ENCODE data around the gene PFDN4.

PFDN4 gene

GRCh38 chr20:54214566-54214965 is 6.7 kb downstream of the PFDN4 start:
- Histone ChIP-seq H3K4me1 (ENCODE audit: control insufficient read depth, low read length) (peaks cover 2% of the 10 kb centered on the region), H4K20me1 (ENCODE audit: control insufficient read depth, insufficient read depth, low read depth, low read length) (no peaks in the 10 kb centered on the region), H3K79me2 (ENCODE audit: control insufficient read depth, low read length) (peaks cover 36% of the 10 kb centered on the region)

DNA sequence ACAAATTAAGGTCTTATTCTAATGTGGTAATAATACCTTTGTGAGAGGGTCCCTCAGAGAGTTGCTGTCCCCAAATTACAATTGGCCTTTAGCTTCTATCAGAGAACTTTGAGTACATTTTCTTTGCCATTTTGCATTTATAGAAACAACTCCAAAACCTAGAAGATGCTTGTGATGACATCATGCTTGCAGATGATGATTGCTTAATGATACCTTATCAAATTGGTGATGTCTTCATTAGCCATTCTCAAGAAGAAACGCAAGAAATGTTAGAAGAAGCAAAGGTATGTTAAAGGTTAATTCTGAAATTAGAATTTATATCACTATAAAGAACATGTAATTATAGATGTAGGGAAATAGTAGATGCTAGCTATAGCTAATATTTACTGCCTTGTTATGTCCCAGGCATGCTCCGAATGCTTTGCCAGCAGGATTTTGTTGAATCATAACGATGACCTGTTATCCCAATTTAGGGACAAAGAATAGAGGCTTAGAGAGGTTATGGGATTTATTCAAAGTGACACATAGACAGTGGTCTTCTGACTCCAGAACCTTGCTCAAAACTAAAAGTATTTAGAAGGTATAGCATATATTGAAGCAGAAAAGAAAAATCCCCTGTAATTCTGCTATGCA is 7.4 kb downstream of the PFDN4 start:
- H3K79me2 ChIP-seq (ENCODE audit: control insufficient read depth, low read length), result peaks cover 29% of the 10 kb centered on the region
- H3K4me1 ChIP-seq (ENCODE audit: control insufficient read depth, low read length), result no peaks in the 10 kb centered on the region
- H3K27me3 ChIP-seq (ENCODE audit: control insufficient read depth, low read length), result no peaks in the 10 kb centered on the region
- no peak overlapping the region for H3K27ac ChIP-seq (ENCODE audit: low read depth, low read length)
- TF ChIP-seq EZH2phosphoT487 (IDR thresholded peaks at IDR 0.05; ENCODE audit: borderline replicate concordance, low read length) (no peak), CTCF (IDR thresholded peaks at IDR 0.05; ENCODE audit: low read depth, low read length, poor library complexity, severe bottlenecking) (no peak)
- H3K4me2 ChIP-seq (ENCODE audit: low read length), result no peak overlapping the region
- H3K4me3 ChIP-seq (ENCODE audit: low read length), result no peak overlapping the region
- H3F3A ChIP-seq (ENCODE audit: control insufficient read depth, insufficient read depth), result no peaks in the 10 kb centered on the region; the same call in 1 of the 2 replicates
- no peaks in the 10 kb centered on the region for H3K9me3 ChIP-seq (ENCODE audit: control insufficient read depth, insufficient read depth, low read length)
- peaks cover 18% of the 10 kb centered on the region for H3K36me3 ChIP-seq (ENCODE audit: control insufficient read depth, low read length)
- no peaks in the 10 kb centered on the region for H4K20me1 ChIP-seq (ENCODE audit: control insufficient read depth, insufficient read depth, low read depth, low read length)
- no peaks in the 10 kb centered on the region for H3K9me2 ChIP-seq (replicated peaks; ENCODE audit: control insufficient read depth, low read length)

More at GRCh38 chr20:54214566-54214965, 6.7 kb downstream of the PFDN4 start:
- no peak overlapping the region for H3K27ac ChIP-seq (ENCODE audit: low read depth, low read length)
- H3K36me3 ChIP-seq (ENCODE audit: control insufficient read depth, low read length), result peaks cover 18% of the 10 kb centered on the region
- H3F3A ChIP-seq (ENCODE audit: control insufficient read depth, insufficient read depth), result no peaks in the 10 kb centered on the region; the same call in 1 of the 2 replicates
- no peaks in the 10 kb centered on the region for H3K9me3 ChIP-seq (ENCODE audit: control insufficient read depth, insufficient read depth, low read length)
- H3K27me3 ChIP-seq (ENCODE audit: control insufficient read depth, low read length), result no peaks in the 10 kb centered on the region
- H3K9me2 ChIP-seq (replicated peaks; ENCODE audit: control insufficient read depth, low read length), result no peaks in the 10 kb centered on the region
- no peak overlapping the region for H3K4me3 ChIP-seq (ENCODE audit: low read length)
- TF ChIP-seq EZH2phosphoT487 (IDR thresholded peaks at IDR 0.05; ENCODE audit: borderline replicate concordance, low read length) (no peak), CTCF (IDR thresholded peaks at IDR 0.05; ENCODE audit: low read depth, low read length, poor library complexity, severe bottlenecking) (no peak)
- no peak overlapping the region for H3K4me2 ChIP-seq (ENCODE audit: low read length)

- H3K9me2 ChIP-seq (replicated peaks; ENCODE audit: control insufficient read depth, low read length), result no peaks in the 10 kb centered on the region
- H3K79me2 ChIP-seq (ENCODE audit: control insufficient read depth, low read length), result peaks cover 7% of the 10 kb centered on the region
- no peaks in the 10 kb centered on the region; the same call in 1 of the 2 replicates for H3F3A ChIP-seq (ENCODE audit: control insufficient read depth, insufficient read depth)
- peaks cover 18% of the 10 kb centered on the region for H3K36me3 ChIP-seq (ENCODE audit: control insufficient read depth, low read length)
- H4K20me1 ChIP-seq (ENCODE audit: control insufficient read depth, insufficient read depth, low read depth, low read length), result no peaks in the 10 kb centered on the region
- H3K9me3 ChIP-seq (ENCODE audit: control insufficient read depth, insufficient read depth, low read length), result no peaks in the 10 kb centered on the region
- no peaks in the 10 kb centered on the region for H3K27me3 ChIP-seq (ENCODE audit: control insufficient read depth, low read length)
- H3K4me3 ChIP-seq (ENCODE audit: low read length), result no peak overlapping the region
- H3K4me2 ChIP-seq (ENCODE audit: low read length), result no peak overlapping the region
- H3K4me1 ChIP-seq (ENCODE audit: control insufficient read depth, low read length), result no peaks in the 10 kb centered on the region
- TF ChIP-seq CTCF (IDR thresholded peaks at IDR 0.05; ENCODE audit: low read depth, low read length, poor library complexity, severe bottlenecking) (no peak), EZH2phosphoT487 (IDR thresholded peaks at IDR 0.05; ENCODE audit: borderline replicate concordance, low read length) (no peak)
- H3K27ac ChIP-seq (ENCODE audit: low read depth, low read length), result no peak overlapping the region
These were observed 9.9 kb downstream of the PFDN4 start for GRCh38 chr20:54217762-54218161.
